Epidermal melanocyte (primary cell): ENCODE data around the gene UPK3BL1.
"Not testable (repeated sequence)": the region's sequence is repeated elsewhere in the genome, so short reads cannot be mapped to it uniquely, and the experiment has no call there.

Experiments
- DNase-seq: peaks from one replicate; pipeline ENCODE4 v3.0.0; 2011; ENCODE audit warnings: low spot score; ENCODE audit not compliant: insufficient read length

The UPK3BL1 gene

GRCh38 chr7:102642691-102643090, at the start of gene UPK3BL1:
TSS of gene UPK3BL1 (minus strand) at chr7:102642791. CDS start at chr7:102642741, 50 bp downstream.
- not testable (repeated sequence) for DNase-seq

DNA sequence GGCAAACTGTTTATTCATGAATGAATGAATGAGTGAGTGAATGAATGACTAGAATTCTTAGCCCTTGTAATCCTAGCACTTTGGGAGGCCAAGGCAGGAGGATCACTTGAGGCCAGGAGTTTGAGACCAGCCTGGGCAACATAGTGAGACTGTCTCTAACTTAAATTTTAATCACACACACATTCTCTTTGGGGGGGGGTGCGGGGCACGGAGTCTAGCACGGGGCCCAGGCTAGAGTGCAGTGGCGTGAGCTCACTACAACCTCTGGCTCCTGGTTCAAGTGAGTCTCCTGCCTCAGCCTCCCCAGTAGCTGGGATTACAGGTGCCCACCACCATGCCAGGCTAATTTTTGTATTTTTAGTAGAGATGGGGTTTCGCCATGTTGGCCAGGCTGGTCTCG, 48.0 kb upstream of the UPK3BL1 start:
- not testable (repeated sequence) for DNase-seq

GRCh38 chr7:102689436-102690282, 47.1 kb upstream of the UPK3BL1 start:
- DNase-seq: not testable (repeated sequence)

DNA sequence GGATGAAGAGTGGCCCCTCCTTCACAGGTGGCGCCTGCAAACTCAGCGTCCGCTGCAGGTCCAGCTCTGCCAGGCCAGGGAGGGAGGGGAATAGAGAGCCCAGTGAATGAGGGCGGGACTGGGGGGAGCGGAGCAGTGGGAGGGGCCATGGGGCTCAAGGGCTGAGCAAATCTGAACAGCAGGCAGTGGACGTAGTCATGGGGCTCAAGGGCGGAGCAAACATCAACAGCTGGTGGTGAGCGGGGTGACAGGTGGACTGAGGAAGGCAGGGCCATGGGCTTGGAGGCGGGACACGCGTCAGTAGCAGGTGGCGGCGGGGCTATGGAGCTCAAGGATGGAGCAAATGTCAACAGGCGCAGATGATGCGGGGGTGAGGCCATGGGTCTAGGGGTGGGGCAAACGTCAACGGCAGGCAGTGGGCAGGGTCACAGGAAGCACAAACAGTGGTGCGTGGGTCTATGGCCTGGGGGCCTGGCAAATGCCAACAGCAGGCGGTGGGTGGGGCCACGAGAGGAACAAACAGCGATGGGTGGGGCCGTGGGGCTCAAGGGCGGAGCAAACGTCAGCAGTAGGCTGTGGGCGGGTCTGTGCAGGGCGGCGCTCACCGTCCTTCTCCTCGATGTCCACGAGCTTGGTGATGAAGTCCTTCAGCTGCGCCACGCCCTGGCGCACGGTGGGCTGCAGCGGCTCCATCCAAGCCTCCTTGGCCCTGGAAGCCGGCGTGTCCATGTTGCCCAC, 45.9 kb upstream of the UPK3BL1 start:
- DNase-seq: not testable (repeated sequence)

DNA sequence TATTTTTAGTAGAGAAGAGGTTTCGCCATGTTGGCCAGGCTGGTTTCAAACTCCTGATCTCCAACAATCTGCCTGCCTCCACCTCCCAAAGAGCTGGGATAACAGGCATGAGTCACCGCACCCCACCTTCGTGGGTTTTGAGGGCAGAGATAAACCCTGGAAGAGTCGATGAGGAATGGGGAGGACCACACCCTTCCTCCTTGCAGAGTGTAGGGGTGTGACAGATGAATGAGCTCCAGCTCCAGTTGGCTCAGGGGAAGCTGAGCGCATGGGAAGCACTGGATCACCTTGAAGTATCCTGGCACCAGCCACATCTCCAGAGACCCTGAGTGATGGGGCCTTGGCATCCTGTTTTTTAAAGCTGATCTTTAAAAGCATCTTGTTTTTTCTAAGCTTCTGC, 40.0 kb upstream of the UPK3BL1 start:
- not testable (repeated sequence) for DNase-seq

GRCh38 chr7:102680780-102681179, 38.2 kb upstream of the UPK3BL1 start:
- not testable (repeated sequence) for DNase-seq

DNA sequence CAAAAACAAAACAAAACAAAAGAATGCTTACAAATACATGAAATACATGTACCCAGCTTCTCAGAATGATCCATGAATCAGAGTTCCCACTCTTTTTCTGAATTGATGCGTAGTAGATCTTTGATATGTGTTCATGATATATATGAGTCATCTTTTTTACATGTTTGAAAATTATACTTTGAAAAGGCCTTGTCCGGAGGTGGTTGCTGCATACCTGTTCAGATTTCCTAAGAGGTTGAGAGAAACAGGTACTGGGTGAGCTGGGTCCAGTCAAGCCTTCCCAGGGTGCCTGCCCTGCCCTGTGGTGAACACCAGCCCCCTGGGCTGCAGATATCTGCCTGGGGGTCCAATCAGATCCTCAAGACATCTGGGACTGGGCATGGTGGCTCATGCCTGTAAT, 33.0 kb upstream of the UPK3BL1 start:
- not testable (repeated sequence) for DNase-seq

DNA sequence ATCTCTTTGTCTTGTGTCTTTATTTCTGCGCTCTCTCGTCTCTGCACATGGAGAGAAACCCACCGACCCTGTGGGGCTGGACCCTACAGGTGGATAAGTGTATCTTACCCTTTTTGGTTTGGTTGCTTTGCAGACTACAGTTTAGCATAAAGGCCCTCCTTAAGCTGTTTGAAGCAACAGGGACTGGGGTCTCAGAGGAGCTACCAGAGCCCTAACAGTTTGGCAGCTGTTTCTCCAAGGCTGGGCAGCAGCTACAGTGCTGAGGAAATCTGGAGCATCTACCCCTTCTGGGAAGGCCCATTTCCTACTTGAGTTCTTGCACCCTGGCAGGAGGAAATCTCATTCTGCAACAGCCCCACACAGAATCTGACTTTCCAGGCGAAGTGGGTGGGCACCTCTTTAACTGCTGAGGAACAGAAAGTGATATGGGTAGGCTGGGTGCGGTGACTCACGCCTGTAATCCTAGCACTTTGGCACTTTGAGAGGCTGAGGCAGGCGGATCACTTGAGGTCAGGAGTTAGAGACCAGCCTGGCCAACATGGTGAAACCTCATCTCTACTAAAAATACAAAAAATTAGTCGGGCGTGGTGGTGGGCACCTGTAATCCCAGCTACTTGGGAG, 31.0 kb upstream of the UPK3BL1 start:
- DNase-seq: not testable (repeated sequence)

DNA sequence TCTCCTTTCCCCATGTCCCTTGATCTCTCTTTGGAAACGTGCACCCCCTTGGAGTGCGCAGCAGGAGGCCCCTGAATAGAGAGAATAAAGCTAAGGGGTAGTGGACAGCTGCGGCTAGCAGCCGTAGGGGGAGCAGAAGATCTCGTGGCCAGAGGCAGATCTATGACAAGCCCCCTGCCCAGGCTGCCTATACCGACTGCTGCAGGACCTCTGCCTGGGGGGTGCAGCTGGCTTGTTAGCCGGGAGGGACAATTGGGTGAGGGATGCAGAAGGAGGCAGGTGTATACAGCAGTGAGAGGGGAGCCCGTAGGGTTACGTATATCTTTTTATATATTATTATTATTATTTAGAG, 29.3 kb upstream of the UPK3BL1 start:
- DNase-seq: not testable (repeated sequence)

DNA sequence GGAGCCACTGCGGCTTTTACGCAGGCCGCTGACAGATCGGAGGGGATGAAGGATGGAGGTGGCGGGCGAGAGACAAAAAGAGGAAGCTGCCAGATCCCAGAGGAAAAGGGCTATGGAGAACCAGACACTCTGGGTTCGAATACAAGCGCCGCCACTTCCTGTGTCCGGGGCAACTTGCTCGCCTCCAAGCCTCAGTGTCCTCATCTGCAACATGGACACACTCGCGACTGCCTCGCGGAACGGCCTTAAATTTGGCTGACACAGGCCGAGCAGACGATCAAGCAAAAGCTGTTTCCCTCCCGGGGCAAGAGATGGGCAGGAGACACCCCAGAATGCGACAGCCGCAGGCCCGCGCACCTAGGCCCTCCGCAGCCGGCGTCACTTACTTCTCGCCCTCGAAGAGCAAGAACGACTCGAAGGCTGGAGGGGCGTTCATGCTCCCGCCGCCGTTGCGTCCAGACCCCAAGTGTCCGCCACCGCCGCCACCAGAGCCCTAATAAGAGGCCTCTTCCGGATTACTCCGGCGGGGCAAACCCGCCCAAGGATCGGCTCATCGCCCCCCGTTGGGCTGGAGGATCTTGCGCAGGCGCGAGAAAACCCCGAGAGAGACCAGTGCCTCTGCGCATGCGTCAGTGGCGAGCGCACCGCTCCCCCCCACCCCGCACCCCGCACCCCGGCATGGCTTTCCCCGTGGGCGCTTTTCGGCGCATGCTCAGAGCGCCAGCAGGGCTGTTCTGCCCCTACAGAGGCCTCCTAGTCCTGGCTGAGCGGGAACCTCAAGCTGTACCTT, 28.8 kb upstream of the UPK3BL1 start, which contains the start of gene POLR2J2:
Gene POLR2J2 (minus strand): TSS at position 498 of the 790 bp plus-strand sequence. CDS start 62 bp downstream, at position 436.
- DNase-seq: peak; percentile 17

DNA sequence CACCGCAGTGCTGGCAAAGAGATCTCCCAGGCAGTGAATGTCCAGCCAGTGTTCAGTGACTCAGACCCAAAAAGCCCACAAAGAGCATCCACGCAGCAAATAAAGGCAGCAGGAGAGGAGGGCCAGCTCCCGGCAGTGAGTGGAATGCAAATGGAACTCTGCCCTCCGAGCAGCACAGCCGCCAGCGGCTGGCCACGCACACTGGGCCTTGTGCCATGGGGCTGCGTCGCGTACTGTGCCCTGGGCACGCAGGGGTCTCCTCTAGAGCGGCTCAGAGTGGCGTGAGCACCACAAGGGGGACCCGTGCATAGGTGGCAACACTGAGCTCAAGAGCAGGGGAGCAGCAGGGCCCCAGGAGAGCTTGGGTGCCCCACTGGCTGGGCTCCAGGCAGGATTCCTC, 24.9 kb upstream of the UPK3BL1 start:
- DNase-seq: not testable (repeated sequence)

DNA sequence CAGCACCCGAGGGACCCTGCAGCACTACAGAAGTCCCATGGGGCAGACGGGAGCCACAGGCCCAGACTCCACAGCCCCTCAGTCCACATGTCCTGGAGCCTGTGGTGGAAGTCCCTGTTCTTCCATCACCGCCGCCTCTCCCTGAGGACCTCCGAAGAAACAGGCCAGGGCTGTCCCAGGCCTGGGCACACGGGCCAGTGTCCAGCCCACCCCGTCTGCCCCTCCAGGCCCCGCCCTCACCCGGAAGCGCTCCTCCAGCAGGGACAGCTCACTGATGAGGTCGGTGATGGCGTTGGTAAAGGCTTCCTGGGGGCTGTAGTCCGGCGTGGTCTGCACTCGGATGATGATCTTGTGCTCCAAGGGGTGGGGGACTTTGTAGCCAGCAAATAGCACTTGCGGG, 24.3 kb upstream of the UPK3BL1 start:
- DNase-seq: not testable (repeated sequence)

- not testable (repeated sequence) for DNase-seq
These were observed 22.2 kb upstream of the UPK3BL1 start for GRCh38 chr7:102664765-102665164.

- DNase-seq: not testable (repeated sequence)
These were observed 7.3 kb upstream of the UPK3BL1 start, which contains the start of gene SPDYE2B for GRCh38 chr7:102649924-102650323. TSS of gene SPDYE2B (plus strand) at chr7:102650319. CDS start at chr7:102652349, 2,030 bp downstream.

GRCh38 chr7:102647813-102648212, 5.2 kb upstream of the UPK3BL1 start:
- not testable (repeated sequence) for DNase-seq

- DNase-seq: not testable (repeated sequence)
These were observed 813 bp upstream of the UPK3BL1 start for GRCh38 chr7:102643404-102643803.

DNA sequence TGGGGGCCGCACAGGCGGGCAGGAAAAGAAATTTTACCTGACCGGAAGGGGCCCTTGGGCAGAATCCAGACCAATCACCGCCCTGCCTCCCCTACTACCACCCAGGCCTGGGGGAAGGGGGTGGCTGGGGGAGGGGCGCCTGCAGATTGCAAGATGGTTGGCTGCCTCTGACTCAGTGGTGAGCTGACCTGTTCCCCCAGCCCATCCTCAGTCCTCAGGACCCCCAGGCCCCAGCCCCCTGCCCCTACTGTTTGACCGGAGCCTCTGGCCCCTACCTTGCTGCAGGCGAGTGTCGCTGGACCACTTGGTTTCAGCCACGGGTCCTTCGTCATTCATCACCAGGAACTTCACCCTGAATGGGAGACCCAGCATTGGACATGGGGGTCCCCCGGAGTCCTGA, 3.7 kb downstream of the UPK3BL1 start:
- DNase-seq: not testable (repeated sequence)

GRCh38 chr7:102636956-102637355, 5.6 kb downstream of the UPK3BL1 start:
- not testable (repeated sequence) for DNase-seq

DNA sequence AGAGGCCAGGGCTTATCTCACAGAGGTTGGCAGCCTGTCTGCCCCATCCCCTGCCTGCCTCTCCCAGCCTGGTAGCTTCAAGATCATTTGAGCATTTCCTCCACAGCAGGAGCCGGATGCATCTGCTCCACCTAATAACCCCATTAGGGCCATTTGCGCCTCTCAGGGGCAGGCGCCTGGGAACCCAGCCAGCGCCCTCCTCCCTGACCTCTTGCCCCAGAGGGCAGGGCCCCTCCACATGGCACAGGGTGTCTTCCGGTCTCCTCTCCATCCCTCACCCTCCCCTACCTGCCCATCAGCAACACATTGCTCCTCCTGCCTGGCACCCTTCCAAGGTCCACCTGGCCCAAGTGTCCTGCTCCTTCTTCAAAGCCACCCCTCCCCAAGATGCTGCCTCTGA, 7.2 kb downstream of the UPK3BL1 start:
- not testable (repeated sequence) for DNase-seq

DNA sequence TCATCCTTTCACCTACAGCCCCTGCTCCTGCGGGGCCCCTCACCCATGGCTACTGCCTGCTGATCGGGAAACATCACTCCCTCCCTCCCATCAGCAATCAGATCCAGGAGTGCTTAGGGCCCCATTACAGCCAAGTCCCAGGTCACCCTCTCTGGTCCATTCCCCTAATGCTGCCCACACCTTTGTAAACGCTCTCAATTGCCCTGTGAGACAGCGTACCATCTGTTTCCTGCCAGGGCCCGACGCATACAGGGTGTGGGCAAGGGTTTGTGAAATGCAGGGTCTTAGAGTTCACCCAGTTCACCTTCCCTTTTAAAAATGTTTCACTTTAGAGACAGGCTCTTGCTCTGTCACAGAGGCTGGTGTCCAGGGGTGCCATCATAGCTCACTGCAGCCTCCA, 8.3 kb downstream of the UPK3BL1 start:
- not testable (repeated sequence) for DNase-seq

- DNase-seq: not testable (repeated sequence)
These were observed 12.0 kb downstream of the UPK3BL1 start for GRCh38 chr7:102630622-102631021.
